Measurements from ENCODE around the gene FUT7. TPM values are rescaled to one million over a fixed set of nuclear protein-coding genes. Genes with fewer than 3 reads are reported as not detected.

Gene FUT7
- total and polyA plus RNA-seq, 9 of the 15 experiments (the other 6 are each of a cell fraction or from before 2014, with no cell fraction given), result not detected

- Histone ChIP-seq H3K4me1 (replicated peaks in 1 of 2; ENCODE audit: control insufficient read depth in 2 of 2, insufficient read depth in 2 of 2, low read length in 2 of 2) (peaks cover 0 to 37% of the 10 kb centered on the region in 2 experiments; a peak in 2 of 5 replicates), H3K36me3 (ENCODE audit: control insufficient read depth, insufficient read depth, low read length) (no peaks in the 10 kb centered on the region), H2AFZ (ENCODE audit: low read depth, low read length) (no peak overlapping the region), H3K79me2 (ENCODE audit: control insufficient read depth, insufficient read depth, low read length) (no peaks in the 10 kb centered on the region), H3K9me3 (replicated peaks; ENCODE audit: control insufficient read depth, insufficient read depth, low read depth, low read length) (no peaks in the 10 kb centered on the region), H3K9me1 (ENCODE audit: control insufficient read depth, insufficient read depth, low read length) (no peaks in the 10 kb centered on the region), H3K27ac (ENCODE audit: extremely low read depth, low read depth, low read length) (no peak overlapping the region), H3K4me3 (no peak overlapping the region), H4K20me1 (replicated peaks; ENCODE audit: control insufficient read depth, insufficient read depth, low read length) (no peaks in the 10 kb centered on the region; the same call in none of the 2 replicates), H3K27me3 (ENCODE audit: control insufficient read depth in 2 of 2, insufficient read depth in 2 of 2, low read length in 2 of 2) (no peaks in the 10 kb centered on the region), H3K4me2 (ENCODE audit: insufficient read depth, low read length) (no peak overlapping the region), H3K9ac (ENCODE audit: insufficient read depth in 1 of 2, low read depth in 2 of 2, low read length in 2 of 2) (no peak overlapping the region)
- CTCF ChIA-PET (ENCODE audit: low intra/inter-chr PET ratio), result no interaction called here
- POLR2A ChIA-PET, result interaction anchor here (0.7 kb wide), 1 partner anchor 20 kb away, joined by 3 read pairs; no protein-coding TSS in a partner anchor
- intact Hi-C loops (cut with micrococcal nuclease) (no loop called here), in situ Hi-C loops (cut with MboI) (no loop called here)
- TF ChIP-seq ZNF699 (CRISPR knock-in tag; IDR thresholded peaks at IDR 0.05; ENCODE audit: insufficient replicate concordance), result no peak
- TF ChIP-seq GATAD2B (IDR thresholded peaks at IDR 0.05; ENCODE audit: borderline replicate concordance), result no peak
- ATAC-seq, result no peak
- no peak for FAIRE-seq
- WGBS (ENCODE audit: insufficient coverage, low coverage, missing lambda C conversion rate), result 44% methylated on average over 16 of the region's 16 CpGs
- no peak for DNase-seq (ENCODE audit: extremely low read depth in 1 of 4, low spot score in 3 of 4)
- no TSS peak for BruUV-seq (replicated peaks)
Measured at GRCh38 chr9:137057545-137057944, 25.7 kb upstream of the FUT7 start.

DNA sequence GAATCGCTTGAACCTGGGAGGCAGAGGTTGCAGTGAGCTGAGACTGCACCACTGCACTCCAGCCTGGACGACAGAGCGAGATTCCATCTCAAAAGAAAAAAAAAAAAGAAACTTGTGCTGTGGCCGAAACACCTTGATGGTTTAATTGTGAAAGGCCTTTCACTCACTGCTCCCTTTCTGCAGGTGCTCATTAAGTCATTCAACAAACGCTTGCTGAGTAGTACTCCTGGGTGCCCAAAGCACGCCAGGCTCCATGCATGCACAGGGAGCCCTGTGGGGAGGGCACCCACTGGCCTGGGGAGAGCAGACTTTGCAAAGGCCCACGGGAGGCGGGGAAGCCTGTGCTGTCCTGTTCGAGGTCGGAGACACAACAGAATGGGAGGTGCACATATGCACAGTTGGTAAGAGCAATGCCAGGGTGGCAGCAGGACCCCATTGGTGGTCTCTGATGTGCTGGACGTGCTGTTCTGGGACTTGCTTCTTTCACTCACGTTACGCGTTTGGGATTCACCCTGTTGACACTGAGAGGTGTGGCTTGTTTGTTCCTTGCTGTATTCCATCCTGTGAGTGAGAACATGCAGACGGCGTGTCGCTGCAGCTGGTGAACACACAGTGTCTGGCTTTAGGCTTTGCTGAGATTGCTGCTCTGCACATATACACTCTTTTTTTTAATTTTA lies 25.0 kb upstream of the FUT7 start:
- in situ Hi-C loops (cut with MboI), result no loop called here
- BruUV-seq (replicated peaks), result no TSS peak
- POLR2A ChIA-PET, result interaction anchor here (0.7 kb wide), 1 partner anchor 269 kb away, joined by 3 read pairs; no protein-coding TSS in a partner anchor
- no peak for TF ChIP-seq NFXL1 (CRISPR knock-in tag; IDR thresholded peaks at IDR 0.05)
- TF ChIP-seq HIVEP1 (CRISPR knock-in tag; IDR thresholded peaks at IDR 0.05), result no peak
- no peak for TF ChIP-seq ARNT (IDR thresholded peaks at IDR 0.05)
- no peak for TF ChIP-seq E2F3 (CRISPR knock-in tag; IDR thresholded peaks at IDR 0.05)
- TF ChIP-seq MBD2 (IDR thresholded peaks at IDR 0.05; ENCODE audit: borderline replicate concordance, low read depth), result no peak
- TF ChIP-seq, protein P1, sequence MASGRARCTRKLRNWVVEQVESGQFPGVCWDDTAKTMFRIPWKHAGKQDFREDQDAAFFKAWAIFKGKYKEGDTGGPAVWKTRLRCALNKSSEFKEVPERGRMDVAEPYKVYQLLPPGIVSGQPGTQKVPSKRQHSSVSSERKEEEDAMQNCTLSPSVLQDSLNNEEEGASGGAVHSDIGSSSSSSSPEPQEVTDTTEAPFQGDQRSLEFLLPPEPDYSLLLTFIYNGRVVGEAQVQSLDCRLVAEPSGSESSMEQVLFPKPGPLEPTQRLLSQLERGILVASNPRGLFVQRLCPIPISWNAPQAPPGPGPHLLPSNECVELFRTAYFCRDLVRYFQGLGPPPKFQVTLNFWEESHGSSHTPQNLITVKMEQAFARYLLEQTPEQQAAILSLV (tag; IDR thresholded peaks at IDR 0.05), result no peak
- no peak for TF ChIP-seq RUNX1 (IDR thresholded peaks at IDR 0.05; ENCODE audit: low read depth)
- TF ChIP-seq ZMIZ1 (IDR thresholded peaks at IDR 0.05; ENCODE audit: low read depth in 2 of 2, low read length in 2 of 2), result no peak
- TF ChIP-seq PRMT5 (CRISPR knock-in tag; IDR thresholded peaks at IDR 0.05), result no peak
- TF ChIP-seq ZNF3 (CRISPR knock-in tag; IDR thresholded peaks at IDR 0.05), result no peak

More for the DNA sequence above, 25.0 kb upstream of the FUT7 start:
- no peaks in the 10 kb centered on the region for H3K79me2 ChIP-seq (ENCODE audit: control insufficient read depth, insufficient read depth, low read length)
- no peak overlapping the region for H3K9ac ChIP-seq (ENCODE audit: insufficient read depth in 1 of 2, low read depth in 2 of 2, low read length in 2 of 2)
- WGBS (ENCODE audit: insufficient coverage, low coverage, missing lambda C conversion rate), result 43% methylated on average over 17 of the region's 17 CpGs
- H3K4me2 ChIP-seq (ENCODE audit: insufficient read depth, low read length), result no peak overlapping the region
- H3K4me1 ChIP-seq (replicated peaks in 1 of 2; ENCODE audit: control insufficient read depth in 2 of 2, insufficient read depth in 2 of 2, low read length in 2 of 2), result peaks cover 0 to 38% of the 10 kb centered on the region in 2 experiments; a peak in 2 of 5 replicates
- H2AFZ ChIP-seq (ENCODE audit: low read depth, low read length), result no peak overlapping the region
- no peaks in the 10 kb centered on the region; the same call in none of the 2 replicates for H4K20me1 ChIP-seq (replicated peaks; ENCODE audit: control insufficient read depth, insufficient read depth, low read length)
- FAIRE-seq (no peak), ATAC-seq (no peak), DNase-seq (ENCODE audit: extremely low read depth in 1 of 4, low spot score in 3 of 4) (no peak)
- H3K4me3 ChIP-seq, result no peak overlapping the region
- intact Hi-C loops (cut with micrococcal nuclease), result no loop called here
- H3K27me3 ChIP-seq (ENCODE audit: control insufficient read depth in 2 of 2, insufficient read depth in 2 of 2, low read length in 2 of 2), result no peaks in the 10 kb centered on the region
- CTCF ChIA-PET (ENCODE audit: low intra/inter-chr PET ratio), result no interaction called here
- H3K27ac ChIP-seq (ENCODE audit: extremely low read depth, low read depth, low read length), result no peak overlapping the region
- no peaks in the 10 kb centered on the region for H3K36me3 ChIP-seq (ENCODE audit: control insufficient read depth, insufficient read depth, low read length)
- H3K9me3 ChIP-seq (replicated peaks; ENCODE audit: control insufficient read depth, insufficient read depth, low read depth, low read length), result no peaks in the 10 kb centered on the region
- H3K9me1 ChIP-seq (ENCODE audit: control insufficient read depth, insufficient read depth, low read length), result no peaks in the 10 kb centered on the region
